OCI-LY1 (cell line): ENCODE results near the gene PREX1.

Experiments
- CTCF ChIP-seq: fragments of 200-600 bp; sonication (generic), shearing (Covaris generic); IDR thresholded peaks from 2 replicates; pipeline ENCODE4 v1.5.1; 2017; ENCODE audit warnings: mild to moderate bottlenecking, antibody characterized with exemption, low read length, moderate library complexity, mixed read lengths
- EZH2 ChIP-seq: fragments of 200-600 bp; sonication (generic), shearing (Covaris generic); IDR thresholded peaks from 2 replicates; pipeline ENCODE4 v1.8.0; 2017; ENCODE audit warnings: borderline replicate concordance, mixed run types, mild to moderate bottlenecking, antibody characterized with exemption, low read length, moderate library complexity, mixed read lengths

GRCh38 chr20:48703511-48704219, 124.1 kb downstream of the PREX1 start:
- no peak for TF ChIP-seq EZH2
- TF ChIP-seq CTCF = no peak
